Activated naive CD4-positive, alpha-beta T cell treated with anti-CD3 and anti-CD28 coated beads for 36 hours (primary cell): ENCODE measurements around the gene JAKMIP1. TPM values are rescaled to one million over a fixed set of nuclear protein-coding genes. Genes with fewer than 3 reads are reported as not detected.

Experiments used
- CTCF ChIA-PET: fragments of 350-600 bp; sonication (Branson Sonifier 250); formaldehyde crosslinking; loops from one replicate; lab custom pipeline; 2021; ENCODE audit warnings: antibody characterized with exemption; lab: Charles Lee
- DNase-seq: peaks from one replicate; pipeline ENCODE4 v3.0.0-alpha.2; 2020
- H3K27ac Mint-ChIP-seq: one replicate; pipeline ENCODE4 v1.8.0; 2021; ENCODE audit warnings: mild to moderate bottlenecking, mixed read lengths
- H3K27me3 Mint-ChIP-seq: one replicate; pipeline ENCODE4 v1.8.0; 2021; ENCODE audit warnings: low read depth, mixed read lengths
- H3K36me3 Mint-ChIP-seq: one replicate; pipeline ENCODE4 v1.8.0; 2021; ENCODE audit warnings: low read depth, mixed read lengths
- H3K4me1 Mint-ChIP-seq: one replicate; pipeline ENCODE4 v1.8.0; 2021; ENCODE audit warnings: low read depth, mixed read lengths
- H3K4me3 Mint-ChIP-seq: one replicate; pipeline ENCODE4 v1.8.0; 2021; ENCODE audit warnings: mild to moderate bottlenecking, moderate library complexity, mixed read lengths
- H3K9me3 Mint-ChIP-seq: one replicate; pipeline ENCODE4 v1.8.0; 2021; ENCODE audit warnings: mixed read lengths
- intact Hi-C: fragments of 100-400 bp; cut with micrococcal nuclease; formaldehyde crosslinking; loops from one replicate; pipeline ENCODE4 v1.15.1; 2023
- total RNA-seq, 2 experiments: library from RNA; stranded (reverse); gene quantifications; one replicate each; pipeline ENCODE4 v1.2.3, GENCODE V29; 2021

JAKMIP1 gene
- total RNA-seq, 2 experiments from 2014 or later = 0.27 to 0.50 TPM

- H3K4me1 Mint-ChIP-seq = no peaks in the 10 kb centered on the region
- peaks cover 4% of the 10 kb centered on the region for H3K27me3 Mint-ChIP-seq
- H3K9me3 Mint-ChIP-seq = no peaks in the 10 kb centered on the region
- intact Hi-C loops = no loop called here
- CTCF ChIA-PET = no interaction called here
- no peak overlapping the region for H3K27ac Mint-ChIP-seq
- DNase-seq = no peak
- H3K4me3 Mint-ChIP-seq = no peak overlapping the region
- no peaks in the 10 kb centered on the region for H3K36me3 Mint-ChIP-seq
Observed at GRCh38 chr4:6157926-6158325, 42.4 kb downstream of the JAKMIP1 start.

DNA sequence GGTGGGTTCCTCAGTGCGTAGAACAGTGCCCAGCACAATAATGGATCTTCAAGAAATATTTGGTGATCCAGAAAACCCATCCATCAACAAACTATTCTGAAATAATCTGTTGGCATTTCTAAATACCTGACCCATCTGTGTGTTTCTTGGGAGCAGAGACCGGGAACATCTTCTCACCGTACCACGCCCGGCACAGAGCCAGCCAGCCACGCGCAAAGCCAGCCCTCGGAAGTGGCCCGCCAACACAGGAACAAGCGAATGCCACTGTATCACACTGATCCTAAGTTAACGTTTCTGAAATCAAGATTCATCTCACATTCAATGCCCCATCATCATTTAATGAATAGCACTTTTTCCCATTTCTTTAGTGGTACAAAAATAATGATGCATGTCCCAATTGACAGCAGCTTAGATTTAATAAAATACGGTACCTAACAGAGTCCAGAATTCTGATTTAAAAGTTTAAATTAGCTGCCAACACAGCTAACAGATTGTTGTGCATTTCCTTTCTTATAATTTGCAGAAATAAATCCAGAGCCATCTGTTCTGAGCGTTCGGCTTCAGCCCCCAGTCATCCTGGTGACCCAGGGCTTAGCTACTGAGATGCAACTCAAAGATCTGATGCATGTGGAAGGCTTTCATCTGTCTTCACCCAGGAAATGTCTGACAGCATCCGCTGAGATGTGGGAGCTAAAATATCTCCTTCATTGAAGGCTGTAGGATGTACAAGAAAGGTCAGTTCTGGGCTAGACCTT lies 44.2 kb downstream of the JAKMIP1 start:
- intact Hi-C loops = no loop called here
- no peak for DNase-seq
- no peak overlapping the region for H3K4me3 Mint-ChIP-seq
- CTCF ChIA-PET = interaction anchor here (0.5 kb wide), 1 partner anchor 372 kb away, joined by 3 read pairs; no protein-coding TSS in a partner anchor
- no peaks in the 10 kb centered on the region for H3K4me1 Mint-ChIP-seq
- no peak overlapping the region for H3K27ac Mint-ChIP-seq
- no peaks in the 10 kb centered on the region for H3K9me3 Mint-ChIP-seq
- H3K27me3 Mint-ChIP-seq = peaks cover 4% of the 10 kb centered on the region
- no peaks in the 10 kb centered on the region for H3K36me3 Mint-ChIP-seq

GRCh38 chr4:6154875-6155274 lies 45.5 kb downstream of the JAKMIP1 start:
- no peak for DNase-seq
- H3K9me3 Mint-ChIP-seq = no peaks in the 10 kb centered on the region
- no peak overlapping the region for H3K27ac Mint-ChIP-seq
- CTCF ChIA-PET = no interaction called here
- no peaks in the 10 kb centered on the region for H3K36me3 Mint-ChIP-seq
- H3K27me3 Mint-ChIP-seq = peaks cover 5% of the 10 kb centered on the region
- intact Hi-C loops = no loop called here
- no peak overlapping the region for H3K4me3 Mint-ChIP-seq
- no peaks in the 10 kb centered on the region for H3K4me1 Mint-ChIP-seq

- intact Hi-C loops = no loop called here
- H3K27ac Mint-ChIP-seq = no peak overlapping the region
Observed at GRCh38 chr4:6153874-6154273, 46.5 kb downstream of the JAKMIP1 start.

GRCh38 chr4:6152869-6153705 lies 47.3 kb downstream of the JAKMIP1 start:
- intact Hi-C loops = no loop called here
- H3K4me1 Mint-ChIP-seq = no peaks in the 10 kb centered on the region
- CTCF ChIA-PET = no interaction called here
- H3K27me3 Mint-ChIP-seq = peaks cover 6% of the 10 kb centered on the region
- DNase-seq = no peak
- no peak overlapping the region for H3K27ac Mint-ChIP-seq
- no peak overlapping the region for H3K4me3 Mint-ChIP-seq
- H3K36me3 Mint-ChIP-seq = no peaks in the 10 kb centered on the region
- no peaks in the 10 kb centered on the region for H3K9me3 Mint-ChIP-seq

More at GRCh38 chr4:6153874-6154273, 46.5 kb downstream of the JAKMIP1 start:
- Mint-ChIP-seq H3K36me3 (no peaks in the 10 kb centered on the region), H3K27me3 (peaks cover 6% of the 10 kb centered on the region), H3K4me3 (no peak overlapping the region), H3K4me1 (no peaks in the 10 kb centered on the region), H3K9me3 (no peaks in the 10 kb centered on the region)
- no peak for DNase-seq
- CTCF ChIA-PET = no interaction called here

- H3K9me3 Mint-ChIP-seq = no peaks in the 10 kb centered on the region
- no peak overlapping the region for H3K27ac Mint-ChIP-seq
- no peak overlapping the region for H3K4me3 Mint-ChIP-seq
- DNase-seq = no peak
- no peaks in the 10 kb centered on the region for H3K4me1 Mint-ChIP-seq
- CTCF ChIA-PET = no interaction called here
- intact Hi-C loops = no loop called here
- H3K27me3 Mint-ChIP-seq = peaks cover 9% of the 10 kb centered on the region
- no peaks in the 10 kb centered on the region for H3K36me3 Mint-ChIP-seq
Observed at GRCh38 chr4:6150046-6150735, 50.2 kb downstream of the JAKMIP1 start.

- CTCF ChIA-PET = no interaction called here
- H3K36me3 Mint-ChIP-seq = no peaks in the 10 kb centered on the region
- DNase-seq = no peak
- intact Hi-C loops = no loop called here
- H3K9me3 Mint-ChIP-seq = peaks cover 6% of the 10 kb centered on the region
- no peak overlapping the region for H3K27ac Mint-ChIP-seq
- H3K27me3 Mint-ChIP-seq = peaks cover 5% of the 10 kb centered on the region
- H3K4me1 Mint-ChIP-seq = no peaks in the 10 kb centered on the region
- no peak overlapping the region for H3K4me3 Mint-ChIP-seq
Observed at GRCh38 chr4:6148506-6149205, 51.7 kb downstream of the JAKMIP1 start.

- no peak for DNase-seq
- CTCF ChIA-PET = interaction anchor here (0.7 kb wide), 1 partner anchor 88 kb away, joined by 3 read pairs; no protein-coding TSS in a partner anchor
- Mint-ChIP-seq H3K4me3 (no peak overlapping the region), H3K36me3 (no peaks in the 10 kb centered on the region), H3K27me3 (peaks cover 5% of the 10 kb centered on the region), H3K4me1 (no peaks in the 10 kb centered on the region), H3K27ac (no peak overlapping the region), H3K9me3 (peaks cover 6% of the 10 kb centered on the region)
- intact Hi-C loops = no loop called here
Observed at GRCh38 chr4:6147441-6147840, 52.9 kb downstream of the JAKMIP1 start.

GRCh38 chr4:6143603-6144181 lies 56.7 kb downstream of the JAKMIP1 start:
- CTCF ChIA-PET = interaction anchor here (0.6 kb wide), 1 partner anchor 15 kb away, joined by 3 read pairs; no protein-coding TSS in a partner anchor
- Mint-ChIP-seq H3K27ac (no peak overlapping the region), H3K36me3 (no peaks in the 10 kb centered on the region), H3K27me3 (peaks cover 3% of the 10 kb centered on the region), H3K9me3 (peaks cover 6% of the 10 kb centered on the region), H3K4me3 (no peak overlapping the region), H3K4me1 (no peaks in the 10 kb centered on the region)
- DNase-seq = no peak
- intact Hi-C loops = no loop called here

- Mint-ChIP-seq H3K36me3 (no peaks in the 10 kb centered on the region), H3K27ac (no peak overlapping the region), H3K4me1 (no peaks in the 10 kb centered on the region), H3K9me3 (peaks cover 6% of the 10 kb centered on the region), H3K4me3 (no peak overlapping the region), H3K27me3 (peaks cover 3% of the 10 kb centered on the region)
- intact Hi-C loops = no loop called here
- CTCF ChIA-PET = interaction anchor here (0.6 kb wide), 1 partner anchor 16 kb away, joined by 3 read pairs; no protein-coding TSS in a partner anchor
- DNase-seq = no peak
Observed at GRCh38 chr4:6142935-6143602, 57.3 kb downstream of the JAKMIP1 start.

DNA sequence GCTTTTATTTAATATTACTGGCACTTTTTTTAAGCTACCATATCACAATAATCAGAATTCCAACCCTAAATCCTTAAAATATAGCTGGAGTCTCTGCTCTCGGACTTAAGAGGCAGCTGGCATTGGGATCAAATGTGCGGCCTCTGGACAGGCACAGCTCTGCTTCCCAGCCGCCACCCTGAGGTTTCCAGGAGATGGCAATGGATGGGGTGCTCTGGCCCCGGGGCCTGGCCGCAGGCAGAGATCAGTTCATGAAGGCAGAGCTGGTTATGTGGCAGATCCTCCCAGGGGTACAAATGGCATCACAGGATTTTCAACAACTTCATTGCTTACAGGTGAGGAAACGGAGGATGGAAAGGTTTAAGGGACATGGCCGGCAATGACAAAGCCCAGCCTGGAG lies 57.8 kb downstream of the JAKMIP1 start:
- H3K36me3 Mint-ChIP-seq = no peaks in the 10 kb centered on the region
- no peaks in the 10 kb centered on the region for H3K4me1 Mint-ChIP-seq
- DNase-seq = no peak
- H3K27me3 Mint-ChIP-seq = peaks cover under 1% of the 10 kb centered on the region
- CTCF ChIA-PET = no interaction called here
- H3K9me3 Mint-ChIP-seq = peaks cover 6% of the 10 kb centered on the region
- intact Hi-C loops = no loop called here
- H3K4me3 Mint-ChIP-seq = no peak overlapping the region
- H3K27ac Mint-ChIP-seq = no peak overlapping the region
